GM19468 (cell line): Measurements from ENCODE around the gene CFAP206.

Experiments
- ATAC-seq: cut with Tn5 transposase; IDR thresholded peaks from one replicate; pipeline ENCODE4 v1.9.1; 2021; ENCODE audit warnings: mild to moderate bottlenecking, moderate library complexity, moderate number of reproducible peaks; ENCODE audit not compliant: unreplicated experiment; ENCODE audit errors: extremely low read depth

The CFAP206 gene

GRCh38 chr6:87504441-87504840 lies 96.7 kb downstream of the CFAP206 start:
- ATAC-seq, result no peak
